Kidney (tissue), 14 donors: ENCODE measurements around the gene PLN. TPM values are rescaled to one million over a fixed set of nuclear protein-coding genes. Genes with fewer than 3 reads are reported as not detected.

Experiments used
- DNase-seq, 5 donors: peaks; one replicate each; pipeline ENCODE4 v3.0.0-alpha.2; 2013 to 2020
- FAIRE-seq: peaks from 2 replicates; lab custom pipeline; 2012; peaks lifted over from hg19 to GRCh38; lab: Jason Lieb, UNC
- H3K27ac ChIP-seq, 2 donors: one replicate each; pipeline ENCODE4 v1.7.0; 2013; ENCODE audit warnings: low read depth in 2 of 2, low read length in 2 of 2, inconsistent platforms in 1 of 2
- H3K27me3 ChIP-seq: one replicate; pipeline ENCODE4 v1.7.1; 2013; ENCODE audit warnings: low read length, inconsistent platforms; ENCODE audit not compliant: control insufficient read depth, insufficient read depth
- H3K36me3 ChIP-seq, 3 donors: one replicate each; pipeline versions ENCODE4 v1.7.0 to v1.7.1; 2013; ENCODE audit warnings: low read length in 3 of 3, control low read depth in 1 of 3, inconsistent platforms in 1 of 3; ENCODE audit not compliant: insufficient read depth in 3 of 3, control insufficient read depth in 2 of 3
- H3K4me1 ChIP-seq, 3 donors: one replicate each; pipeline versions ENCODE4 v1.7.0 to v1.7.1; 2013; ENCODE audit warnings: low read length in 3 of 3, inconsistent platforms in 1 of 3, low read depth in 1 of 3; ENCODE audit not compliant: control insufficient read depth in 2 of 3, insufficient read depth in 2 of 3
- H3K4me3 ChIP-seq, 3 donors: one replicate each; pipeline versions ENCODE4 v1.7.0 to v1.8.1; 2013; ENCODE audit warnings: low read length in 3 of 3, control low read depth in 1 of 3, inconsistent platforms in 1 of 3
- H3K9ac ChIP-seq, 3 donors: one replicate each; pipeline versions ENCODE4 v1.7.0 to v1.7.1; 2013; ENCODE audit warnings: low read length in 3 of 3, control low read depth in 1 of 3, inconsistent platforms in 1 of 3
- H3K9me3 ChIP-seq, 3 donors: one replicate each; pipeline versions ENCODE4 v1.7.0 to v1.7.1; 2013; ENCODE audit warnings: low read length in 3 of 3, control low read depth in 1 of 3, inconsistent platforms in 1 of 3; ENCODE audit not compliant: control insufficient read depth in 2 of 3, insufficient read depth in 1 of 3
- intact Hi-C: fragments of 100-400 bp; cut with DNase I; formaldehyde crosslinking; loops from one replicate; pipeline ENCODE4 v1.11.1; 2022
- polyA plus RNA-seq: library from polyadenylated mRNA; stranded (reverse); fragments of 350-450 nt; fragmentation: Illumina TruSeq; extraction: RNeasy Lipid Tissue Mini Kit (QIAGEN cat#74804); gene quantifications from one replicate; pipeline ENCODE4 v1.2.3, GENCODE V29; 2014; ENCODE audit warnings: low read depth, low replicate concordance; ENCODE audit not compliant: insufficient read depth
- total RNA-seq: library from RNA; stranded (reverse); fragmentation: NEBNext Ultra II Directional; extraction: Animal tissue kit (Norgen Biotek cat#: 25700); gene quantifications from one replicate; pipeline ENCODE4 v1.2.1, GENCODE V29; 2021
- TF ChIP-seq, protein P1 (sequence below): IDR thresholded peaks from 3 replicates; pipeline ENCODE4 v1.5.1; 2012; ENCODE audit warnings: mild to moderate bottlenecking, moderate library complexity, borderline replicate concordance; ENCODE audit not compliant: insufficient read depth; ENCODE audit errors: extremely low read depth
- donor health status: control.
- donor health status: control.
- donor health status: control.
- donor health status: control.
- donor health status: control.
- donor health status: DM: yes; HTN: yes; CAD: no.
- donor health status: Normal renal cell carcinoma (clear cell type).

Gene PLN
- total and polyA plus RNA-seq, 2 donors from 2014 or later, result 22.7 to 47.2 TPM

DNA sequence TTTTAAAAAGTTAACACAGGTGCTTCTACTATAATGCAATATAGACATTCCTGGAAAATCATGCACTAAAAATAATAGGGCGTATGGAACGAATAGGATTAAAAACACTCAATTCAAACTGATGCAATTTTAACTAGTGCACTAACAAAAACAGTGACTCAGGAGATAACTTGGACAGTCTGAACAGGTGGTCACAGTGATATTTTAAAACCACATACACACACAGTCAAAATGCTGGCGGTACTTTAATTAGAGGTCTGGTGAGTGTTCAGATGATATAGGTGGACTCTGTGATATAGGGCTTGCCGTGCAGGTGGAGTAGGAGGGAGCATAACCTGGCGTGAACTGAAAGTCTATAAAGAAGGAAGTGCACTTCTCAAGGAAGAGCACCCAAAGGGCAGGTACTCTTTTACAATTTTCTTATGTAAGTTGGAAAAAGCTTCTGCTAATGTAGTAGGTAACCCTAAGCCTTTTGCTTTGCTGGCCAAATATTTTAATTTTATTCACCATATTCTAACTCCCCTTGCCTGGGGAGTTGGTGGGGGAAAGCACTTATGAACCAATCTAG is 41.9 kb upstream of the PLN start:
- DNase-seq (no peak), FAIRE-seq (no peak)
- no peaks in the 10 kb centered on the region for H3K36me3 ChIP-seq
- H3K27me3 ChIP-seq, result no peaks in the 10 kb centered on the region
- H3K4me3 ChIP-seq, result no peak overlapping the region
- H3K27ac ChIP-seq, result no peak overlapping the region
- H3K9ac ChIP-seq, result no peak overlapping the region
- H3K4me1 ChIP-seq, result no peaks in the 10 kb centered on the region
- H3K9me3 ChIP-seq, result peaks cover 0 to 2% (median 0%) of the 10 kb centered on the region in 3 donors
- intact Hi-C loops, result no loop called here
- TF ChIP-seq, protein P1, sequence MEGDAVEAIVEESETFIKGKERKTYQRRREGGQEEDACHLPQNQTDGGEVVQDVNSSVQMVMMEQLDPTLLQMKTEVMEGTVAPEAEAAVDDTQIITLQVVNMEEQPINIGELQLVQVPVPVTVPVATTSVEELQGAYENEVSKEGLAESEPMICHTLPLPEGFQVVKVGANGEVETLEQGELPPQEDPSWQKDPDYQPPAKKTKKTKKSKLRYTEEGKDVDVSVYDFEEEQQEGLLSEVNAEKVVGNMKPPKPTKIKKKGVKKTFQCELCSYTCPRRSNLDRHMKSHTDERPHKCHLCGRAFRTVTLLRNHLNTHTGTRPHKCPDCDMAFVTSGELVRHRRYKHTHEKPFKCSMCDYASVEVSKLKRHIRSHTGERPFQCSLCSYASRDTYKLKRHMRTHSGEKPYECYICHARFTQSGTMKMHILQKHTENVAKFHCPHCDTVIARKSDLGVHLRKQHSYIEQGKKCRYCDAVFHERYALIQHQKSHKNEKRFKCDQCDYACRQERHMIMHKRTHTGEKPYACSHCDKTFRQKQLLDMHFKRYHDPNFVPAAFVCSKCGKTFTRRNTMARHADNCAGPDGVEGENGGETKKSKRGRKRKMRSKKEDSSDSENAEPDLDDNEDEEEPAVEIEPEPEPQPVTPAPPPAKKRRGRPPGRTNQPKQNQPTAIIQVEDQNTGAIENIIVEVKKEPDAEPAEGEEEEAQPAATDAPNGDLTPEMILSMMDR, result no peak

GRCh38 chr6:118507636-118508035 is 40.5 kb upstream of the PLN start:
- H3K27ac ChIP-seq, result no peak overlapping the region
- DNase-seq (no peak), FAIRE-seq (no peak)
- intact Hi-C loops, result no loop called here
- no peak overlapping the region for H3K4me3 ChIP-seq
- H3K9ac ChIP-seq, result no peak overlapping the region
- TF ChIP-seq, protein P1, result no peak
- no peaks in the 10 kb centered on the region for H3K4me1 ChIP-seq
- no peaks in the 10 kb centered on the region for H3K27me3 ChIP-seq
- no peaks in the 10 kb centered on the region for H3K36me3 ChIP-seq
- peaks cover 0 to 2% (median 0%) of the 10 kb centered on the region in 3 donors for H3K9me3 ChIP-seq

- no peak overlapping the region for H3K4me3 ChIP-seq
- no peaks in the 10 kb centered on the region for H3K27me3 ChIP-seq
- intact Hi-C loops, result no loop called here
- DNase-seq, result peak in 2 of 5 donors; percentile 26 to 39
- TF ChIP-seq, protein P1, result peak; percentile 43
- H3K36me3 ChIP-seq, result no peaks in the 10 kb centered on the region
- no peaks in the 10 kb centered on the region for H3K4me1 ChIP-seq
- H3K9ac ChIP-seq, result no peak overlapping the region
- H3K27ac ChIP-seq, result no peak overlapping the region
- peak; percentile 75 for FAIRE-seq
- no peaks in the 10 kb centered on the region for H3K9me3 ChIP-seq
Observed at GRCh38 chr6:118509009-118509617, 39.0 kb upstream of the PLN start.
